NCI-H2107 treated with DMSO at 0.1 percent for 48 hours (cell line): ENCODE data around the gene IGBP1.
"Not testable (repeated sequence)": the region's sequence is repeated elsewhere in the genome, so short reads cannot be mapped to it uniquely, and the experiment has no call there.

Experiments
- DNase-seq: peaks from one replicate; lab custom pipeline; 2025; ENCODE audit not compliant: unreplicated experiment; lab: John Stamatoyannopoulos, UW

The IGBP1 gene

GRCh38 chrX:70166601-70167590 is 33.6 kb downstream of the IGBP1 start:
- no peak for DNase-seq

DNA sequence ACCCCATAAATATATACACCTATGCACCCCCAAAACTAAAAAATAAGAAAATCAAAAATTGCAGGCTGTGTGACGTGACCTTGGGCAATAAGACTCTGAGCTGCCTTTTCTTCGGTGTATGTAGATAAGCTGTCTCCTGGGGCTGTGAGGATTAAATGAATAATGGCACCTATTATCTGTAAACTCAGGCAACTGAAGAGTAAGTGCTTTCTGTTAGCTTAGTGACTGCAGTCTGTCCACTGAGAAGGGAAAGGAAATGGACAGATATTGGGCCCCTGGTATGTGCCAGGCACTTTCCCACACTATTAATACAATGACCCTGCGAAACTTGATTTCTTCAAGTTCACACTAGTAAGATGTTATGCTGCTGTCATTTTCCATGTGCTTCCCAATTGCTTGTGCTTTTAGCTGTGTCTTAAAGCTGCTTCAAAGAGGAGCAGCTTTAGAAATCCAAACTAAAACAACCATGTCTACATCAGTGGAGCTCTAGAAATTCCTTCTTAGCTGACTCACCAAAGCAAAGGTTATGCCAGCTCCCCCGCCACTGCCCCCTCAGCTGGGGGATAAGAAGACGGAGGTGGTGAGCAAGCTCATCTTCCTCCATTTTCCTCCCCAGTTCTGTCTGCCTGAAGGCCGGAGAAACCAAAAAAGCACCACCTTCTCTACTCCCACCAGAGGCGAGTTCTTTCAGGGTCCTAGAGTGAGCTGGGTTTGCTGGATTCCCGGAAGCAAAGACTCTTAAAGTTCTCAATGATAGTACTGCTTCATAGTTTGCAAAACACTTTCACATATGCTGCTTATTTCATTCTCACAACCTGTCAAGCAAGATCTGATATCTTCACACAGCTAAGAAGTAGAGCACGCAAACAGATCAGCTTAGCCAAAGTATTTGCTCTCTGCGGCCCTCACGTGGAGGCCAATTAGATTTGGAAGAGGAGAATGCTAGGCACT is 35.3 kb downstream of the IGBP1 start:
- DNase-seq, result no peak

DNA sequence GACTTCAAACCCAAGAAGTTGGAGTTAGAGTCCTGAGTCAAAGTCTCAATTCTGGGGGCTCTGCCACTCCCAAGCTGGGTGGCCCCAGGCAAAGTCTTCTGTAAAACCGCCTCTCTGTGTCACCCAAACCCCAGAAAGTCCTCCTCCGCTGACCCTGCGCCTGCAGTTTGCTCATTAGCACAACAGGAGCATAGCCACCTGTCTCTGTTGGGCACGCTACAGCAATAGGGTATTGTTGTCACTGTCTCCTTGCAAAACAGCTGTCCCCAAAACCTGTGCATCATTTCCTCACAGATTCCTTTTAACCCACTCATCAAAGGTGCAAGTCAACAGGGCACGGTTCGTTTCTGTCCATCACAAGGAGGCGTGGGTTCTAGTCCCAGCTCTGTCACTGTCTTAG is 36.0 kb downstream of the IGBP1 start:
- no peak for DNase-seq

- DNase-seq, result no peak
Observed at GRCh38 chrX:70171624-70172023, 38.4 kb downstream of the IGBP1 start.

DNA sequence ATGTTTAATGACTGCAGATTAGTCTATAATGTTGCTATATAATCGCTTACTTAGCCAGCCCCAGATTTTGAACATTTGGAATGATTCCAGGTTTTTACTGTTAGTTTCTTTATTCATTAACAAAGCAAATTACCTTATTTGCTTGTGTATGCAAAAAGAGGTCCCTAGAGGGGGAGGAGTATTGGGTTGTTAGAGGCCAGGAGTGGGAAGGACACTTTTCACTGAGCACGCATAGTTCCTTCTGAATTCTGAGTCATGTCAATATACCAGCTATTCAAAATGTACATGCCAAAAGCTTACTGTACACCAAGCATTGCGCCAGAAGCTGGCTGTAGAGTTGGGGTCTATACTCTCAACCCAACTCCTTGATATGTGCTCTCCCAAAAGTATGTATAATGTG is 39.0 kb downstream of the IGBP1 start:
- DNase-seq, result no peak

DNA sequence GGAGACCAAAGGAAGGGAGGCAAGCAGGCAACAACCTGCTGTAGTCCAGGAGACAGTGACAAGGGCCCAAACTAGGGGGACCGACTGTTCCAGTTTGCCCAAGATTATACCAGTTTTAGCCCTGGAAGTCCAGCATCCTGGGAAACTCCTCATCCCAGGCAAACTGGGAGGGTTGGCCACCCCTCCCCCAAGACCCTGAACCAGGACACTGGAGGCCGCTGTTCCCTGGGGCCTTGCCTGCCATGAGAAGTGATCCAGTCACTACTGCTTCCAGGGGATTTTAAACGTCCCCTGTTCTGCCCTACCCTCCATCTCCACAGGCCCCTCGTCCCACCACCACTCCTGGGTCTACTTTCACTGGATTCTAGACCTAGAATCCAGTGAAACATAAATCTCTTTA is 39.7 kb downstream of the IGBP1 start:
- no peak for DNase-seq

DNA sequence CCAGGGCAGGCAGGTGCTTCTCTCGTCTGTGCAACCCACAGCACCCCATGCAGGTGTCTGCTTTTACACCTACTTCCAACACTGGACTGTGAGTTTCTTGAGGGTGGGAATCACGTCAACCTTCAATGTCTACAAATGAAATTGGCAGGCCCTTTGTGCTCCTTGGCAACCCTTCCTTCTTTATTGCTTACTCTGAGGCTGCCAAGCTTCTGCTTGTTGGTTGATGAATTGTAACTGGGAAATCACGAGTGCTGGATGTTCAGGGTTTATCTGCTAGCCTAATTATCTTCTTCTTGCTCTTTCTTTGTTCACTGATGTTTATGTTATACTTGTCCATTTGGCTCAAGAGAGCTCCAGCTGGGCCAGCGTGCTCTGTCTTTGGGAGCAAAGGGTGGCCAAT is 41.5 kb downstream of the IGBP1 start:
- no peak for DNase-seq

DNA sequence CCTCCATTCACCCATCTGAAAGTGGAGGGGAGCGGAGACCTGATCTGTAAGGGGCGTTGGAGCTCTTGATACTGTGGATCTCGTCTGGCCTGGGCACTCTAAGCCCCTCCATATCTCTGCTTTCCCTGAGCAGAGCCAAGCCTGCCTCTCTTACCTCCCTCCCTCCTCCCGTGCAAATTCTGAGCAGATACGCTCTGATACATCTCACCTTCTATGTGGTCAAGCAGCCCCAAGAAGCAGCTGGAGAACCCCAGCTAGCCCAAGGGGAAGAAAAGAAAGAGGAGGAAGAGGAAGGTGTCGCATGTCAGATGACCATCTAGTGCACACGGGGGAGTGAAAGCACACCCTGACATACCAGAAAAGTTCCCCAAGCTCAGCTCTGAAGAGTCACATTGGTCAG is 42.1 kb downstream of the IGBP1 start:
- no peak for DNase-seq

- peak; percentile 19 for DNase-seq
Observed at GRCh38 chrX:70176938-70177533, 43.8 kb downstream of the IGBP1 start, which contains the start of gene DGAT2L6. Gene DGAT2L6, plus strand, starts transcription at chrX:70177483. Its CDS starts 100 bp downstream, at chrX:70177583.

DNA sequence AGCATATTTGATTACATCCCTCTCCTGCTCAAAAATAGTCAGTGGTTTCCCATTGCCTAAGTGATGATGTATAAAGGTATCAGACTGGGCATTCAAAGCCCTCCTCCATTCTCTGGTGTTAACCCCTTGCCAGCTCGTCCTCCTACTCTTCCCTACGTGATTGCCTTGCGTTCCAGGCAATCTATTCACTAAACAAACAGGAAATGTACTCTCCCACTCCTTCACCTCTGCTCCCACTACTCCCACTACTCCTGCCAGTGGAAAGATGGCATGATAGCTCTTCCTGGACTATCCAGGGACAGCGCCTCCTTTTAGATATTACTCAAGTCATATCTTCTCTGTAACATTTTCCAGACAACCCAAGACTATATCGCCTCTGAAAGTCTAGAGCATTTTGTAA is 49.8 kb downstream of the IGBP1 start:
- no peak for DNase-seq

- DNase-seq, result no peak
Observed at GRCh38 chrX:70190225-70190624, 57.0 kb downstream of the IGBP1 start.

DNA sequence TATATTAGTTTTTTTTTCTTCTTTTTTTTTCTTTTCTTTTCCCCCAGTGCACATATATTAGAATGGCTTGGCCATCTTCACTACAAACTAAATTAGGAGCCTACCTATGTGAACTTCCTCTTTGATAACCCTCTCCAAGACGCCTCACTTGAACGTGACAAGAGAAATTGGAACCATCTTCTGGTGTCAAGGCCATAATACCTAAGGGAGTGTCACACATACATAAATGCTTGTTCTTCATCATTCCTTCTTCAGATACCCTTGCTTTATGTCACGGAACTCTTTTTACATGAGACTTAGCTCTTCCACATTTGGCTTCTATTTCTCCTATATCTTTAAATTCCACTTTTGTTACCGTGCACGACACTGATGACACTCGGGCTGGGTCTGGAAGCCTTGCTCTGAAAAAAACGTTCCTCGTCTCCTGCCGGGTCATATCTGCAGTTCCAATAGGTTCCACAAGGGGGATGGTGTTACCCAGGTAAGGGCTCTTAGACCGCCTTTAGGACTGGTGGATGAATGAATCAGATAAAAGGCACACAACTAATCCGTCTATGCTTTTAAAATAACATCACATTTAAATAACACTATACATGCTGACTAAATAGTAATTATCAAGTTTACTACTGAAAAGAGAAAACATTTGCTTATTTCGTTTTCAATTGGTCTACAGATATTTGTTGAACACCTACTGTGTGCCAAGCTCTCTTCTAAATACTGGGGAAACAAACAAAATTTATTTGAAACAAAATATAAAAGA is 63.9 kb downstream of the IGBP1 start:
- peak; percentile 33 for DNase-seq

DNA sequence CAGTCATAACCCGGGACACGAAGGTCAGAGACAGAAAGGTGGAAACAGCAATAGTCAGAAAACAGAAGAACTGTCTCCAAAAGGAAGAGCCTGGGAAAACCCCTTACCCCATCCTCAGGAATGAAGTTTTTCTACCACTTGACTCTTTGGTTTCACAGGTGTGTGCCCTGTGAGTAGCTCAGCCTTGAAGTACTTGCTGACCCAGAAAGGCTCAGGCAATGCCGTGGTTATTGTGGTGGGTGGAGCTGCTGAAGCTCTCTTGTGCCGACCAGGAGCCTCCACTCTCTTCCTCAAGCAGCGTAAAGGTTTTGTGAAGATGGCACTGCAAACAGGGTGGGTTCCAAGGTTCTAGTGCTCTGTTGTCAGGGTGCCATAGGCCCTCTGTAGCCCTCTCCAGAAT is 68.5 kb downstream of the IGBP1 start:
- DNase-seq, result no peak

GRCh38 chrX:70208479-70208878 is 75.2 kb downstream of the IGBP1 start:
- DNase-seq, result no peak

GRCh38 chrX:70209570-70209969 is 76.3 kb downstream of the IGBP1 start:
- DNase-seq, result not testable (repeated sequence)
